Colonic mucosa (tissue), 4 donors: Measurements from ENCODE around the gene IL36RN. TPM values are rescaled to one million over a fixed set of nuclear protein-coding genes. Genes with fewer than 3 reads are reported as not detected.

Experiments
- DNase-seq: peaks from one replicate; pipeline ENCODE4 v3.0.0-alpha.2; 2020
- H3K27ac ChIP-seq: fragments of 200-600 bp; one replicate; pipeline ENCODE4 v1.8.0; 2021
- H3K27me3 ChIP-seq: fragments of 200-600 bp; one replicate; pipeline ENCODE4 v1.8.0; 2021
- H3K36me3 ChIP-seq: fragments of 200-600 bp; one replicate; pipeline ENCODE4 v1.8.0; 2021
- H3K4me1 ChIP-seq: fragments of 200-600 bp; one replicate; pipeline ENCODE4 v1.8.0; 2021; ENCODE audit warnings: mild to moderate bottlenecking
- H3K4me3 ChIP-seq: fragments of 200-600 bp; one replicate; pipeline ENCODE4 v1.8.0; 2021
- H3K9ac ChIP-seq, 2 donors: one replicate each; pipeline ENCODE4 v1.7.0; 2013; ENCODE audit warnings: control low read depth in 2 of 2, low read depth in 2 of 2, low read length in 2 of 2
- H3K9me3 ChIP-seq: fragments of 200-600 bp; one replicate; pipeline ENCODE4 v1.8.0; 2021
- intact Hi-C: fragments of 100-400 bp; cut with DNase I; formaldehyde crosslinking; loops from one replicate; pipeline ENCODE4 v1.14.1; 2022
- total RNA-seq, 2 donors: library from RNA; stranded (reverse); fragmentation: NEBNext Ultra II Directional in 1 of 2; extraction: Animal tissue kit (Norgen Biotek cat#: 25700) in 1 of 2; gene quantifications; one replicate each; pipeline ENCODE4 v1.2.1, GENCODE V29; 2021
- TF ChIP-seq, protein P1 (sequence below): fragments of 200-600 bp; IDR thresholded peaks from one replicate; pipeline ENCODE4 v1.8.0; 2022; ENCODE audit warnings: antibody characterized with exemption, mild to moderate bottlenecking
- donor health status: healthy.
- donor health status: DM: no; HTN: no; CAD: no.
- donor health status: DM: no; HTN: no; CAD: no.

The IL36RN gene
- total RNA-seq, 2 donors from 2014 or later: not detected

DNA sequence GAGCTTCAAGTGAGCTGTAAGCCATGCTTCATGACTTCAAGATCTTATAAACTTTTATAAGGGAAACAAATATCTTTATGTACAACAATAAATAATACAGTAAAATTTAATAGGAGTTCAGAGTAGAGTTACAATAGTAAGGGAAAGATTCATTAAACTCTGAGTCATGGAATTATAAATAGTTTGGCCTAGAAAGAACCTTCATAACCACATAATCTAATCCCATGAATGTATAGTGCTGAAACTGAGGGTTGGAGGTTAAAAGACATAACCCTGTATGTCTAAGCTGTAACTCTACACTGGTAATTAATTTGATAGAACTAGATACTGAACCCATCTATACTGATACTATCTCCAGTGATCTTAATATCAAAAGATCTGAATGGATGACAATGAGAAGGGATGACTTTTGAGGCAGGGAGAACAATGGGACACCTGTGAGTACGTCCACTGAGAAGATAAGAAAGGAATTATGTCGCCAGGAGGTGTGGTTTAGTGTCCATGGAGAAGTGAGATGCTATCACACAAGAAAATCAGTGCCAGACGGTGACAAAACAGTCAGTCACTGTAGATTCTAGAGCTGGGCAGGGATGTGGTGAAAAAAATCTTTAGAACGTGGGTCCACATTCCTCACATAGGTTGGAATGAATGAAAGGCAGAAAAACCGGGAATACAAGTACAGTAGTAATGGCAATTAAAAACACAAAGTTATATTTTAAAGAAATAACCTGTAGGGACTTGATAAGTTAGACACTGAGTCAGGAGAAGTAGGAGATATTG is 9.9 kb downstream of the IL36RN start:
- Histone ChIP-seq H3K9ac (no peak overlapping the region), H3K27me3 (no peaks in the 10 kb centered on the region), H3K9me3 (no peaks in the 10 kb centered on the region), H3K27ac (no peak overlapping the region), H3K4me3 (no peak overlapping the region), H3K36me3 (no peaks in the 10 kb centered on the region), H3K4me1 (no peaks in the 10 kb centered on the region)
- TF ChIP-seq, protein P1, sequence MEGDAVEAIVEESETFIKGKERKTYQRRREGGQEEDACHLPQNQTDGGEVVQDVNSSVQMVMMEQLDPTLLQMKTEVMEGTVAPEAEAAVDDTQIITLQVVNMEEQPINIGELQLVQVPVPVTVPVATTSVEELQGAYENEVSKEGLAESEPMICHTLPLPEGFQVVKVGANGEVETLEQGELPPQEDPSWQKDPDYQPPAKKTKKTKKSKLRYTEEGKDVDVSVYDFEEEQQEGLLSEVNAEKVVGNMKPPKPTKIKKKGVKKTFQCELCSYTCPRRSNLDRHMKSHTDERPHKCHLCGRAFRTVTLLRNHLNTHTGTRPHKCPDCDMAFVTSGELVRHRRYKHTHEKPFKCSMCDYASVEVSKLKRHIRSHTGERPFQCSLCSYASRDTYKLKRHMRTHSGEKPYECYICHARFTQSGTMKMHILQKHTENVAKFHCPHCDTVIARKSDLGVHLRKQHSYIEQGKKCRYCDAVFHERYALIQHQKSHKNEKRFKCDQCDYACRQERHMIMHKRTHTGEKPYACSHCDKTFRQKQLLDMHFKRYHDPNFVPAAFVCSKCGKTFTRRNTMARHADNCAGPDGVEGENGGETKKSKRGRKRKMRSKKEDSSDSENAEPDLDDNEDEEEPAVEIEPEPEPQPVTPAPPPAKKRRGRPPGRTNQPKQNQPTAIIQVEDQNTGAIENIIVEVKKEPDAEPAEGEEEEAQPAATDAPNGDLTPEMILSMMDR: no peak
- no peak for DNase-seq
- intact Hi-C loops: no loop called here

DNA sequence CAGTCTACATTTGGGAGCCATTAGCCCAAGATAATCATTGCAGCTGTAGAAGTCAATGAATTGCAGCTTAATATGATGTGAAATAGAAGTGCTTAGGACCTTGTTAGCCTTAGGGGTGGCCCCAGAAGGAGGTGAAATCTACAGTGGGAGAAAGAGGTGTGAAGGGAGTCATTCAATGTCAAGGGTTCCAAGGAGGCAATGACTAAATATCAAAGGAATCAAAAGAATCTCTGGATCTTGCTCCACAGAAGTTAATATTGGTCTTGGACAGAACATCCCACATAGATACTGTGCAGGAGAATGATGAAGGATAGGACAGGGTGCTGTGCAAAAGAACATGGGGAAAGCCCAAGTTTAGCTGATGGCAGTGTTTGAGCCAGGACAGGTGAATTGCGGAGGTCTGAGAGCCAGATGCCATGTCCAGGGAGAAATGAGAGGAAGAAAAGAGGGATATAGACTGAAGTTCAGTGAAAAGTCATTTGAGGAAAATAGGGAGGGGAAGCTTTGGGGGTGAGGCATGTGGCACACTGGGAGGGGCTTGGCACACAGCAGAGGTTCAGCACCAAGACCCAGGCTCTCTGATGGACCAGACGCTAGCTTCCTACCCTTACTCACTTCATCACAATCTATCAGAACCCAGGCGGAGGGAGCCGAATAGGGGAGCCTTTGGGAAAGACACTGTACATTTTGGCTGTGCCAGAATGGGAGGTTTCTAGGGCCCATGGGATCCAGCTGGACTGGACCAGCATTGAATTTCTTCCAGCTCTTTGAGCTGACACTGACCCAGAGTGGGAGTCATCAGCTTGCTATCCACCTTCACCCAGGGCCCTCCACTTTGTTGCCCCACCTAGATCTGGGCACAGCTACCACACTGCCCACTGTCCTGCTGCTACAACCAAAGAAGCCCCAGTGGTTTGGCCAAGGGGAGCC is 10.9 kb downstream of the IL36RN start:
- no peak for DNase-seq
- intact Hi-C loops: no loop called here
- Histone ChIP-seq H3K9me3 (no peaks in the 10 kb centered on the region), H3K36me3 (no peaks in the 10 kb centered on the region), H3K4me1 (no peaks in the 10 kb centered on the region), H3K27me3 (no peaks in the 10 kb centered on the region), H3K4me3 (no peak overlapping the region), H3K9ac (no peak overlapping the region), H3K27ac (no peak overlapping the region)
- TF ChIP-seq, protein P1: no peak

DNA sequence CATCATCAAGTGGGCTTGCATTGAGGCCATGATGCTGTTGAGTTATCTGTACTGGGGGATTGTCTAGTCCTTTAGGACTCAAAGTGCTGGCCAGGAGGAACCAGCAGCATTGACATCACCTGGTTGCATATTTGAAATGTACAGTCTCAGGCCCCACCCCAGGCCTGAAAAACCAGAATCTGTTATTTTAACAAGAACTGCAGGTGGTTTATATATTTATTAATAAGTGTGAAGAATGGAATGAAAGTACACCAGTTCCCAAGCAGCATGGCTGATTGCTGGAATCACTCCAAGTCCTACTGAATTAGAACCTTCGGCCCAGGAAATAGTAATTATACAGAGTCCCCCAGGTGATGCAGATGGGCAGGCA is 11.6 kb downstream of the IL36RN start:
- TF ChIP-seq, protein P1: no peak
- Histone ChIP-seq H3K9me3 (no peaks in the 10 kb centered on the region), H3K9ac (no peak overlapping the region), H3K27ac (no peak overlapping the region), H3K4me1 (no peaks in the 10 kb centered on the region), H3K27me3 (no peaks in the 10 kb centered on the region), H3K4me3 (no peak overlapping the region), H3K36me3 (no peaks in the 10 kb centered on the region)
- no peak for DNase-seq
- intact Hi-C loops: no loop called here

DNA sequence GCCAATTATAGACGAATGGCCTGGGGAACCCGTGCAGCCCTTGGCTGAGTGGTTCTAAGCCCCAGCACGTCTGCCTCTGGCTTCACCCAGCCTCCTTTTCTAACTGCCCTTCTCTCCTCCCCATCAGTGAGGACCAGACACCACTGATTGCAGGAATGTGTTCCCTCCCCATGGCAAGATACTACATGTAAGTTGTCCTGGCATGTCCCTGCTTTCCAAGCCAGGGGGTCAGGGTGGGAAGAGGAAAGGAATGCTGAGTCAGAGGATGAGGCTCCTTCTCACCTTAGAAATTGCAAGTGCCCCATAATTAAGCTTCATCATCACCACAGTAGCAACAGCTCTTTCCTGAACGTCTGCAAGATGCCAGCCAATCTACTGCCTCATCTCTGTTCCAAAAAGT is 13.6 kb downstream of the IL36RN start:
- TF ChIP-seq, protein P1: no peak
- Histone ChIP-seq H3K4me3 (no peak overlapping the region), H3K9ac (no peak overlapping the region), H3K27me3 (no peaks in the 10 kb centered on the region), H3K27ac (no peak overlapping the region), H3K36me3 (no peaks in the 10 kb centered on the region), H3K9me3 (no peaks in the 10 kb centered on the region), H3K4me1 (no peaks in the 10 kb centered on the region)
- intact Hi-C loops: no loop called here
- DNase-seq: no peak

DNA sequence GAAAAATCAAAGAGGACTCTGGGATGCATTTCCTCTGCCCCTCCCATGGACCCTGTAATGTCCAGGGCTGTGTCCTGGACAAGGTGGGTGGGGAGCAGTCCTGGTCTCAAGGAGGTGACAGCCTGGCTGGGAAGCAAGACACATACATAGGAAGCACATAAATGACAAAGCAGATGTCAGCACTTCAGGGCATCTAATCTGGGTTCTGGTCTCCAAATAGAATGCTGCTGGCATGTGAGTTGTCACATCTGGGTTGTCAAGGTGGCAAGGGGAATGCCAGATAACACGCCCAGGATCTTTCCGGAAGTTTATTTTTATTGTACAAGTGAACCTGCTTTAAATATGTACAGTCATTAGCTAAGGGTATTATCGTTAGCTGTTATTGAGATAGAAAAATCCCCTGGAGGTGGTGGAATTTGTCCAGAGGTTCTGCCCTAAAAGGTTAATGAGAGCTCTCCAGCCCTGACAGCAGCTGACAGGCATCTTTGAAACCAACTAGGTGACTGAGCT is 14.4 kb downstream of the IL36RN start:
- no peak overlapping the region for H3K27ac ChIP-seq
- H3K27me3 ChIP-seq: no peaks in the 10 kb centered on the region
- TF ChIP-seq, protein P1: no peak
- H3K4me1 ChIP-seq: no peaks in the 10 kb centered on the region
- no peaks in the 10 kb centered on the region for H3K36me3 ChIP-seq
- no peak overlapping the region for H3K9ac ChIP-seq
- no peaks in the 10 kb centered on the region for H3K9me3 ChIP-seq
- DNase-seq: no peak
- no peak overlapping the region for H3K4me3 ChIP-seq
- intact Hi-C loops: no loop called here
